ENCODE results near the gene POLD4. TPM values are rescaled to one million over a fixed set of nuclear protein-coding genes. Genes with fewer than 3 reads are reported as not detected.

POLD4 gene
- total RNA-seq, 1 experiment from 2014 or later = 95.1 TPM

DNA sequence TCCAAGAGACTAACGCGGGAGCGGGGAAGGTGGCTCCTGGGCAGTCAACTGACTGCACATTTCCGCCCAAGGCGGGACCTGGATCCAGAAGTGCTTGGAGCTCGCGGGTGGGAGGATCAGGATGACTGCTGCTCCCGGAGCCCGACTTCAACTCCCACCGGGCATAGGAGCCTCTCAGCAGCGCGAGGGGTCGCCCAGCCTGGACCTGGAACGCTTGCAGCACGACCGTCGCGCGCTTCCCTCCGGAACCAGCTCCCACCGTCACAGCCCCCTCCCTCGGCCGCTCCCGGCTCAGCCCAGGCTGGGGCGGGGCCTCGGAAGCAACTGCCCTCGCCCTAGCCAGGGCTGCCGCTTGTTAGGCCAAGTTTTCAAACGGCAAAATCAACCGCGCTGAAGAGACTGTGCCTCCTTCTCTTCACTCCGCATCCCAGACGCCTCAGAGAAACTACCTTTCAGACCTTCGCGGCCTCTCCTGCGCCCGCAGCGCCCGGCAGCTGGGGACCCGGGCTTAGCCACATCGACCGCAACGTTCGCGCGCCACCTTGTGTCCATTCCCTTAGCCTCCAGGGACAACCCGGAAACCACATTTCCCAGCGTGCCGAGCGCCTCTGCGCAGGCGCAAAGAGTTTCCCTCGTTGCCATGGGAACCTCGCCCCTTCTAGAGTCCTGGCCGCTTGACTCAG is 36.0 kb downstream of the POLD4 start:
- CTCF ChIA-PET = interaction anchor here (0.6 to 3.5 kb wide), 19 partner anchors 14 to 335 kb away, joined by 3 to 25 read pairs (median 5); partner anchors contain the start of genes GRK2 and SSH3
- H3K4me1 Mint-ChIP-seq (ENCODE audit: low read depth, unreplicated experiment) = peaks cover 33% of the 10 kb centered on the region
- no peaks in the 10 kb centered on the region for H3K27me3 Mint-ChIP-seq (ENCODE audit: unreplicated experiment)
- BruUV-seq (replicated peaks) = TSS peak; percentile 97
- intact Hi-C loops (cut with micrococcal nuclease; ENCODE audit: unreplicated experiment) = loop anchor here (1.0 kb wide), 1 partner anchor 55 kb away; no protein-coding TSS in a partner anchor
- no peaks in the 10 kb centered on the region for H3K9me3 Mint-ChIP-seq (ENCODE audit: low read depth, unreplicated experiment)
- H3K27ac Mint-ChIP-seq (ENCODE audit: unreplicated experiment) = peak overlapping the region; percentile 93
- H3K36me3 Mint-ChIP-seq (ENCODE audit: insufficient read depth, unreplicated experiment) = peaks cover 42% of the 10 kb centered on the region
- peak; percentile 88 for TF ChIP-seq CTCF (IDR thresholded peaks at IDR 0.05; ENCODE audit: unreplicated experiment)
- peak overlapping the region; percentile 99 for H3K4me3 Mint-ChIP-seq (ENCODE audit: low read depth, unreplicated experiment)
- peak; percentile 97 for DNase-seq

GRCh38 chr11:67316882-67317204 is 36.5 kb downstream of the POLD4 start:
- DNase-seq = no peak
- Mint-ChIP-seq H3K9me3 (ENCODE audit: low read depth, unreplicated experiment) (no peaks in the 10 kb centered on the region), H3K4me1 (ENCODE audit: low read depth, unreplicated experiment) (peaks cover 36% of the 10 kb centered on the region), H3K27me3 (ENCODE audit: unreplicated experiment) (no peaks in the 10 kb centered on the region), H3K27ac (ENCODE audit: unreplicated experiment) (peak overlapping the region; percentile 93), H3K4me3 (ENCODE audit: low read depth, unreplicated experiment) (peak overlapping the region; percentile 99), H3K36me3 (ENCODE audit: insufficient read depth, unreplicated experiment) (peaks cover 43% of the 10 kb centered on the region)
- CTCF ChIA-PET = interaction anchor here (0.6 to 3.5 kb wide), 18 partner anchors 13 to 262 kb away, joined by 3 to 25 read pairs (median 5); partner anchors contain the start of genes GRK2 and SSH3
- TF ChIP-seq CTCF (IDR thresholded peaks at IDR 0.05; ENCODE audit: unreplicated experiment) = no peak
- intact Hi-C loops (cut with micrococcal nuclease; ENCODE audit: unreplicated experiment) = loop anchor here (1.0 kb wide), 1 partner anchor 55 kb away; no protein-coding TSS in a partner anchor
- no TSS peak for BruUV-seq (replicated peaks)

GRCh38 chr11:67315325-67315909 is 37.9 kb downstream of the POLD4 start:
- no peak for TF ChIP-seq CTCF (IDR thresholded peaks at IDR 0.05; ENCODE audit: unreplicated experiment)
- Mint-ChIP-seq H3K27ac (ENCODE audit: unreplicated experiment) (no peak overlapping the region), H3K27me3 (ENCODE audit: unreplicated experiment) (no peaks in the 10 kb centered on the region), H3K4me3 (ENCODE audit: low read depth, unreplicated experiment) (no peak overlapping the region), H3K9me3 (ENCODE audit: low read depth, unreplicated experiment) (no peaks in the 10 kb centered on the region), H3K36me3 (ENCODE audit: insufficient read depth, unreplicated experiment) (peaks cover 52% of the 10 kb centered on the region), H3K4me1 (ENCODE audit: low read depth, unreplicated experiment) (peaks cover 35% of the 10 kb centered on the region)
- BruUV-seq (replicated peaks) = no TSS peak
- CTCF ChIA-PET = interaction anchor here (0.6 to 3.5 kb wide), 2 partner anchors 12 to 30 kb away, joined by 5 to 25 read pairs; partner anchors contain the start of gene SSH3
- intact Hi-C loops (cut with micrococcal nuclease; ENCODE audit: unreplicated experiment) = no loop called here
- DNase-seq = no peak

GRCh38 chr11:67314218-67314617 is 39.1 kb downstream of the POLD4 start:
- DNase-seq = no peak
- no peak overlapping the region for H3K4me3 Mint-ChIP-seq (ENCODE audit: low read depth, unreplicated experiment)
- H3K9me3 Mint-ChIP-seq (ENCODE audit: low read depth, unreplicated experiment) = no peaks in the 10 kb centered on the region
- peaks cover 26% of the 10 kb centered on the region for H3K4me1 Mint-ChIP-seq (ENCODE audit: low read depth, unreplicated experiment)
- TF ChIP-seq CTCF (IDR thresholded peaks at IDR 0.05; ENCODE audit: unreplicated experiment) = no peak
- intact Hi-C loops (cut with micrococcal nuclease; ENCODE audit: unreplicated experiment) = no loop called here
- peaks cover 59% of the 10 kb centered on the region for H3K36me3 Mint-ChIP-seq (ENCODE audit: insufficient read depth, unreplicated experiment)
- no TSS peak for BruUV-seq (replicated peaks)
- CTCF ChIA-PET = no interaction called here
- peak overlapping the region; percentile 70 for H3K27ac Mint-ChIP-seq (ENCODE audit: unreplicated experiment)
- H3K27me3 Mint-ChIP-seq (ENCODE audit: unreplicated experiment) = no peaks in the 10 kb centered on the region
